ENCODE data around the gene NAALADL2. TPM values are rescaled to one million over a fixed set of nuclear protein-coding genes. Genes with fewer than 3 reads are reported as not detected.
A peak's percentile ranks its signal among the peaks of the same experiment; 100 is the strongest.
"Not testable (repeated sequence)": the region's sequence is repeated elsewhere in the genome, so short reads cannot be mapped to it uniquely, and the experiment has no call there.

The NAALADL2 gene
- total and polyA plus RNA-seq, 8 donors = 0.76 to 15.4 (median 7.9) TPM

DNA sequence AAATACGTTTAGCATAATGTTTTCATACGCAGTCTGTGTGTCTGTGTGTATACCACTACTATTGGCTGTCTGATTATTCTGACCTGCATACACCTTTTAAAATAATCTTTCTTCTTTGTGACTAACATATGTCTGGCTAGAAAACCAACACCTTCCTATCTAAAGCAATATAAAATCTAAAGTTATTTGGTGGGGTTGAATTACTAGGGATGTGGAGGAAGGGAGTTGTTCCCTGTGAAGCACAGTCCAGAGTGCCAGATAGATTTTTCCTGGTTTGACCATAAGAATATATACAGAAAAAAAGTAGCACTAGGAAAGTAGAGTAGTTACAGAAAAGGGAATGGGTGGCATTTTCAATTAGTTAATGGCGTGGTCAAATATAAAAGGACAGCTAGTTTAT is 918.8 kb downstream of the NAALADL2 start:
- ATAC-seq = no peak
- WGBS, 2 donors = 81 to 93% methylated on average over 3 of the region's 3 CpGs
- H3K36me3 ChIP-seq = no peaks in the 10 kb centered on the region
- H3K4me1 ChIP-seq = no peaks in the 10 kb centered on the region
- no peak overlapping the region for H3K27ac ChIP-seq
- TF ChIP-seq, protein P1, sequence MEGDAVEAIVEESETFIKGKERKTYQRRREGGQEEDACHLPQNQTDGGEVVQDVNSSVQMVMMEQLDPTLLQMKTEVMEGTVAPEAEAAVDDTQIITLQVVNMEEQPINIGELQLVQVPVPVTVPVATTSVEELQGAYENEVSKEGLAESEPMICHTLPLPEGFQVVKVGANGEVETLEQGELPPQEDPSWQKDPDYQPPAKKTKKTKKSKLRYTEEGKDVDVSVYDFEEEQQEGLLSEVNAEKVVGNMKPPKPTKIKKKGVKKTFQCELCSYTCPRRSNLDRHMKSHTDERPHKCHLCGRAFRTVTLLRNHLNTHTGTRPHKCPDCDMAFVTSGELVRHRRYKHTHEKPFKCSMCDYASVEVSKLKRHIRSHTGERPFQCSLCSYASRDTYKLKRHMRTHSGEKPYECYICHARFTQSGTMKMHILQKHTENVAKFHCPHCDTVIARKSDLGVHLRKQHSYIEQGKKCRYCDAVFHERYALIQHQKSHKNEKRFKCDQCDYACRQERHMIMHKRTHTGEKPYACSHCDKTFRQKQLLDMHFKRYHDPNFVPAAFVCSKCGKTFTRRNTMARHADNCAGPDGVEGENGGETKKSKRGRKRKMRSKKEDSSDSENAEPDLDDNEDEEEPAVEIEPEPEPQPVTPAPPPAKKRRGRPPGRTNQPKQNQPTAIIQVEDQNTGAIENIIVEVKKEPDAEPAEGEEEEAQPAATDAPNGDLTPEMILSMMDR (IDR thresholded peaks at IDR 0.05) = no peak
- no peaks in the 10 kb centered on the region for H3K27me3 ChIP-seq
- DNase-seq = no peak
- H3K9me3 ChIP-seq = no peaks in the 10 kb centered on the region
- H3K4me3 ChIP-seq = no peak overlapping the region
- FAIRE-seq = no peak
- intact Hi-C loops (cut with DNase I) = no loop called here

DNA sequence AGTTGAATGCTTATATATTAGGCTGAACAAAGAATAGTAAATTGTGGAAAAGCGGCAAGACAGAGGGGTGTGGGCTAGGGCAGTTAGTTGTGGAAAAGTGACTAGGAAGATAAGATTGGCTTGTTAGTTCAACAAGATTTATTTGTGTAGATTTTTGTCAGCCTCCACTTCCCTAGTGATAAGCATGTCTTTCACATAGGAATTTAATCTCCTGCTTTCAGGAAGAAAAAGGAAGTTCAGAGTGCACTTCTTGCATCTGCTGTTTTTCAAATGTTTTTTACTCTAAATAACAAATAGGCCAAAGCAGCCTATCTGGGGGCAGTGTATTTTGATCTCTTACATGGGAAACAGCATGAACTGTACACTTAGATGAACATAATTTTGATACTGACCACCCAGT is 919.9 kb downstream of the NAALADL2 start:
- 26 to 33% methylated on average over 1 of the region's 1 CpG for WGBS, 2 donors
- Histone ChIP-seq H3K27me3 (no peaks in the 10 kb centered on the region), H3K4me1 (no peaks in the 10 kb centered on the region), H3K36me3 (no peaks in the 10 kb centered on the region), H3K9me3 (no peaks in the 10 kb centered on the region), H3K27ac (no peak overlapping the region), H3K4me3 (no peak overlapping the region)
- DNase-seq (no peak), FAIRE-seq (no peak), ATAC-seq (no peak)
- intact Hi-C loops (cut with DNase I) = no loop called here
- TF ChIP-seq, protein P1 (IDR thresholded peaks at IDR 0.05) = no peak

DNA sequence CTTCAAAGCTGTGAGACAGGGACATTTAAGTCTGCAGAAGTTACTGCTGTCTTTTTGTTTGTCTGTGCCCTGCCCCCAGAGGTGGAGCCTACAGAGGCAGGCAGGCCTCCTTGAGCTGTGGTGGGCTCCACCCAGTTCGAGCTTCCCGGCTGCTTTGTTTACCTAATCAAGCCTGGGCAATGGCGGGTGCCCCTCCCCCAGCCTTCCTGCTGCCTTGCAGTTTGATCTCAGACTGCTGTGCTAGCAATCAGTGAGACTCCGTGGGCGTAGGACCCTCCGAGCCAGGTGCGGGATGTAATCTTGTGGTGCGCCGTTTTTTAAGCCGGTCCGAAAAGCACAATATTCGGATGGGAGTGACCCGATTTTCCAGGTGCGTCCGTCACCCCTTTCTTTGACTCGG is 928.0 kb downstream of the NAALADL2 start:
- ATAC-seq, FAIRE-seq: not testable (repeated sequence)

DNA sequence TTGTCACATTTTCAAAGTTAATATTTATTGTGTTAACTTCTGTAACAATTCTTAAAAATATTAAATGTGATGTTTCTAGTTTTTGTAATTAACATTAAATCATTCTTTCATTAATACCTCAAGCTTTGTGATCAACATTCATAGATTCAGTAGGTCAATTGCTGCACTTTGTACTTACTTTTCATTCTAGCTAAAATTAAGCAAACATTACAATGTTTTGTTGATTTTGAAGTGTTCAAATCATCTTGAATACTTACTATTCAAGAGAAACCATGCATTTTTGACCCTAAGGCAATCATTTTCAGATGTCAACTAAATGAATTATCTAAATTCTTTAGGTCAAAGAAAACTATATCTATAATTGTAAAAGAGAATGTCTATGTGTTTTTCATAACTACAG is 933.1 kb downstream of the NAALADL2 start:
- FAIRE-seq (no peak), DNase-seq (no peak), ATAC-seq (no peak)
- TF ChIP-seq, protein P1 (IDR thresholded peaks at IDR 0.05) = no peak
- no peaks in the 10 kb centered on the region for H3K9me3 ChIP-seq
- H3K4me1 ChIP-seq = no peaks in the 10 kb centered on the region
- no peak overlapping the region for H3K27ac ChIP-seq
- H3K36me3 ChIP-seq = no peaks in the 10 kb centered on the region
- intact Hi-C loops (cut with DNase I) = no loop called here
- no peak overlapping the region for H3K4me3 ChIP-seq
- H3K27me3 ChIP-seq = no peaks in the 10 kb centered on the region

More for the DNA sequence above, 928.0 kb downstream of the NAALADL2 start:
- peak in 1 of 6 donors; percentile 14 for DNase-seq
- 77% methylated on average over 12 of the region's 16 CpGs; no CpG with 5 or more reads in 1 of the 2 donors for WGBS, 2 donors
- H3K4me1 ChIP-seq; H3K27me3 ChIP-seq; H3K4me3 ChIP-seq; H3K36me3 ChIP-seq; H3K27ac ChIP-seq; intact Hi-C loops (cut with DNase I); H3K9me3 ChIP-seq: not testable (repeated sequence)

DNA sequence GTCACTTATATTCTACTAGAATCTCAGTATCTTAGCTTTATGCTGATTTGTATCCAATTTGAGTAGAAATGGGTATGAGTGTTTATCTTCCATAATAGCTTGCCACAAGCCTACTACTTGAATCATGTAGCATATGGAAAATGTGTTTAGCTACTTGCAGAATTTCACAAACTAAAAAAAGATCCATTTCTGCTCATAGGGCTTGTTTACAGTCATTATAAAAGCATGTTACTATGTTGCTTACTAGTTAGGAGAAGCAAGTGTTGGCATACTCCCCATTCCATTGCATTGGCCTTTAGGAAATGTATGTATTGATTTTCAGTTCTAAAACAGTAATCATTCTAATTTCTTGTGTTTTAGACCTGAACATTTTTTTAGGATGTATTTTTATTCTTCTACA is 939.2 kb downstream of the NAALADL2 start:
- FAIRE-seq (no peak), ATAC-seq (no peak), DNase-seq (no peak)
- Histone ChIP-seq H3K4me3 (no peak overlapping the region), H3K4me1 (no peaks in the 10 kb centered on the region), H3K9me3 (no peaks in the 10 kb centered on the region), H3K27ac (no peak overlapping the region), H3K27me3 (no peaks in the 10 kb centered on the region), H3K36me3 (no peaks in the 10 kb centered on the region)
- intact Hi-C loops (cut with DNase I) = no loop called here
- TF ChIP-seq, protein P1 (IDR thresholded peaks at IDR 0.05) = no peak

DNA sequence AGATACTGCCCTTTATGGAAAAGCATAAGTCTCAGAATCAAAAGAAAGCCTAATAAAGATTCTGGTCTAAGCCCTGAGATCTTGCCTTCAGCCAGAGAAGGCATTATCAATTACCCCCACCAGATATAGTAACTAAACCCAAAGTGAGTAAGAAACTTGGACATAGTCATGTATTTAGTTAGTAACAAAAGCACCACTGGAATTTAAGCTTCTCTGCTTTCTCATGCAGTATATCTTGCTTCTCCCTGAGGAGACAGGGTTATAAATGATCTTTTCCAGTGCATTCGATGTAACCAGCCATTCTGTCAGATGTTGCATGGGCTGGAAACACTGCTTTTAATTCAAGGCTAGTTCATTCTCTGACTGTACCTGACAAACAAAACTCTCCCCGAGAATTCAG is 946.7 kb downstream of the NAALADL2 start:
- no peak for ATAC-seq
- Histone ChIP-seq H3K9me3 (no peaks in the 10 kb centered on the region), H3K4me3 (no peak overlapping the region), H3K27ac (no peak overlapping the region), H3K4me1 (no peaks in the 10 kb centered on the region), H3K36me3 (no peaks in the 10 kb centered on the region), H3K27me3 (no peaks in the 10 kb centered on the region)
- no peak for FAIRE-seq
- intact Hi-C loops (cut with DNase I) = no loop called here
- 44 to 47% methylated on average over 2 of the region's 2 CpGs for WGBS, 2 donors
- DNase-seq = no peak
- TF ChIP-seq, protein P1 (IDR thresholded peaks at IDR 0.05) = no peak
